Activated CD8-positive, alpha-beta memory T cell treated with anti-CD3 and anti-CD28 coated beads for 48 hours (primary cell): Measurements from ENCODE around the gene CNMD.
"Not testable (repeated sequence)": the region's sequence is repeated elsewhere in the genome, so short reads cannot be mapped to it uniquely, and the experiment has no call there.

Experiments used
- DNase-seq, 3 experiments: peaks; one replicate each; pipeline ENCODE4 v3.0.0-alpha.2; 2020; ENCODE audit warnings: low read depth in 2 of 3, low spot score in 2 of 3

Gene CNMD

GRCh38 chr13:52744842-52745375, 5.3 kb upstream of the CNMD start:
- no peak for DNase-seq

GRCh38 chr13:52743988-52744387, 4.4 kb upstream of the CNMD start:
- no peak for DNase-seq

GRCh38 chr13:52743569-52743968, 3.9 kb upstream of the CNMD start:
- DNase-seq, result no peak

- DNase-seq, result peak; percentile 4 to 17 (median 4)
Observed at GRCh38 chr13:52738719-52739467, 727 bp downstream of the CNMD start.

GRCh38 chr13:52737965-52738364, 1.7 kb downstream of the CNMD start:
- no peak for DNase-seq

GRCh38 chr13:52737451-52737850, 2.2 kb downstream of the CNMD start:
- no peak for DNase-seq

- DNase-seq, result no peak
Observed at GRCh38 chr13:52736891-52737290, 2.7 kb downstream of the CNMD start.

GRCh38 chr13:52734075-52734623, 5.5 kb downstream of the CNMD start:
- no peak for DNase-seq

- DNase-seq, result no peak
Observed at GRCh38 chr13:52726258-52726657, 13.4 kb downstream of the CNMD start.

GRCh38 chr13:52725302-52725701, 14.3 kb downstream of the CNMD start:
- no peak for DNase-seq

- DNase-seq, result no peak
Observed at GRCh38 chr13:52723181-52723580, 16.4 kb downstream of the CNMD start.

- not testable (repeated sequence) for DNase-seq
Observed at GRCh38 chr13:52721356-52721755, 18.3 kb downstream of the CNMD start.

GRCh38 chr13:52720904-52721303, 18.7 kb downstream of the CNMD start:
- not testable (repeated sequence) for DNase-seq

GRCh38 chr13:52713894-52714293, 25.7 kb downstream of the CNMD start:
- no peak for DNase-seq

- no peak for DNase-seq
Observed at GRCh38 chr13:52712385-52712784, 27.2 kb downstream of the CNMD start.

- no peak for DNase-seq
Observed at GRCh38 chr13:52711286-52711685, 28.3 kb downstream of the CNMD start.

- not testable (repeated sequence) for DNase-seq
Observed at GRCh38 chr13:52708266-52708665, 31.4 kb downstream of the CNMD start.

GRCh38 chr13:52707375-52707774, 32.2 kb downstream of the CNMD start:
- no peak for DNase-seq

GRCh38 chr13:52706081-52706480, 33.5 kb downstream of the CNMD start:
- no peak for DNase-seq

- DNase-seq, result no peak
Observed at GRCh38 chr13:52703482-52703881, 36.1 kb downstream of the CNMD start.

GRCh38 chr13:52701728-52702465, 37.7 kb downstream of the CNMD start:
- no peak for DNase-seq

GRCh38 chr13:52696566-52696965, 43.1 kb downstream of the CNMD start:
- DNase-seq, result no peak
